ENCODE measurements around the gene C14orf180.
"Not testable (repeated sequence)": the region's sequence is repeated elsewhere in the genome, so short reads cannot be mapped to it uniquely, and the experiment has no call there.

Gene C14orf180

GRCh38 chr14:104614126-104614812 is 34.7 kb downstream of the C14orf180 start:
- DNase-seq: no peak

- no peak for DNase-seq
These were observed 45.4 kb downstream of the C14orf180 start for GRCh38 chr14:104624939-104625338.

GRCh38 chr14:104632781-104633180 is 53.2 kb downstream of the C14orf180 start:
- DNase-seq: no peak

- no peak for DNase-seq
These were observed 53.9 kb downstream of the C14orf180 start for GRCh38 chr14:104633276-104634137.

- no peak for DNase-seq
These were observed 54.7 kb downstream of the C14orf180 start for GRCh38 chr14:104634138-104634760.

GRCh38 chr14:104634886-104635570 is 55.5 kb downstream of the C14orf180 start:
- DNase-seq: no peak

- no peak for DNase-seq
These were observed 56.2 kb downstream of the C14orf180 start for GRCh38 chr14:104635717-104636116.

GRCh38 chr14:104636131-104636530 is 56.6 kb downstream of the C14orf180 start:
- DNase-seq: no peak

GRCh38 chr14:104636846-104637545 is 57.4 kb downstream of the C14orf180 start:
- not testable (repeated sequence) for DNase-seq

- DNase-seq: no peak
These were observed 58.0 kb downstream of the C14orf180 start for GRCh38 chr14:104637546-104638003.

GRCh38 chr14:104638190-104638589 is 58.6 kb downstream of the C14orf180 start:
- no peak for DNase-seq

GRCh38 chr14:104638927-104639450 is 59.4 kb downstream of the C14orf180 start:
- no peak for DNase-seq

GRCh38 chr14:104639471-104639870 is 59.9 kb downstream of the C14orf180 start:
- no peak for DNase-seq

Measured in stimulated activated CD4-positive, alpha-beta T cell treated with anti-CD3 and anti-CD28 coated beads, Interleukin-4, amount 100 ng/mL, for 4 hours (primary cell).